ENCODE measurements around the gene FGD5.

The FGD5 gene

DNA sequence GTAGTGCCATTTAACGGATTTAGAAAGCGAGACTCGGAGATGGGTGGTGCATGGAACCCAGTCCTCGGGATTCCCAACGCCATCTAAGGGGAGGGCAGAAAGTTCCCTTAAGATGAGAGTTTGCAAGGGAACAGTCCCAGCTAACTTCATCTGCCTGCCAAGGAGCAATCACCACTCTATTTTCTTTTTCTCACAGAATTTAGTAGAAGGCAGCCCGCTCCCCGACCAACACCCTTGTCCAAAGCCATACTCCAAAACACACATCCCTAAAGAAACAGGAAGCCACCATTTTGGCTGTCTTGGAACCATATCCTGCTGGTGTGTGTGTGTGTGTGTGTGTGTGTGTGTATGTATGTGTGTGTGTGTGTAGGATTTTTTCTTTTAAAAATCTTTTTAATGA, 7.1 kb upstream of the FGD5 start:
- Histone ChIP-seq H3K4me3 (IDR thresholded peaks at IDR 0.05; ENCODE audit: insufficient read depth, low read depth, low read length) (no peak overlapping the region), H3K9ac (no peak overlapping the region), H3K79me2 (ENCODE audit: insufficient read depth, low read depth) (no peaks in the 10 kb centered on the region), H3K4me2 (no peak overlapping the region), H3K36me3 (ENCODE audit: insufficient read depth) (no peaks in the 10 kb centered on the region), H3K27me3 (ENCODE audit: insufficient read depth, low read depth) (no peaks in the 10 kb centered on the region), H3K4me1 (ENCODE audit: low read depth, poor library complexity, severe bottlenecking) (no peaks in the 10 kb centered on the region), H4K20me1 (ENCODE audit: insufficient read depth) (no peaks in the 10 kb centered on the region), H3K27ac (no peak overlapping the region), H2AFZ (ENCODE audit: low read depth) (no peak overlapping the region)
- TF ChIP-seq, protein P1, sequence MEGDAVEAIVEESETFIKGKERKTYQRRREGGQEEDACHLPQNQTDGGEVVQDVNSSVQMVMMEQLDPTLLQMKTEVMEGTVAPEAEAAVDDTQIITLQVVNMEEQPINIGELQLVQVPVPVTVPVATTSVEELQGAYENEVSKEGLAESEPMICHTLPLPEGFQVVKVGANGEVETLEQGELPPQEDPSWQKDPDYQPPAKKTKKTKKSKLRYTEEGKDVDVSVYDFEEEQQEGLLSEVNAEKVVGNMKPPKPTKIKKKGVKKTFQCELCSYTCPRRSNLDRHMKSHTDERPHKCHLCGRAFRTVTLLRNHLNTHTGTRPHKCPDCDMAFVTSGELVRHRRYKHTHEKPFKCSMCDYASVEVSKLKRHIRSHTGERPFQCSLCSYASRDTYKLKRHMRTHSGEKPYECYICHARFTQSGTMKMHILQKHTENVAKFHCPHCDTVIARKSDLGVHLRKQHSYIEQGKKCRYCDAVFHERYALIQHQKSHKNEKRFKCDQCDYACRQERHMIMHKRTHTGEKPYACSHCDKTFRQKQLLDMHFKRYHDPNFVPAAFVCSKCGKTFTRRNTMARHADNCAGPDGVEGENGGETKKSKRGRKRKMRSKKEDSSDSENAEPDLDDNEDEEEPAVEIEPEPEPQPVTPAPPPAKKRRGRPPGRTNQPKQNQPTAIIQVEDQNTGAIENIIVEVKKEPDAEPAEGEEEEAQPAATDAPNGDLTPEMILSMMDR (conservative IDR thresholded peaks at IDR 0.05; ENCODE audit: low read depth, low read length) = no peak

DNA sequence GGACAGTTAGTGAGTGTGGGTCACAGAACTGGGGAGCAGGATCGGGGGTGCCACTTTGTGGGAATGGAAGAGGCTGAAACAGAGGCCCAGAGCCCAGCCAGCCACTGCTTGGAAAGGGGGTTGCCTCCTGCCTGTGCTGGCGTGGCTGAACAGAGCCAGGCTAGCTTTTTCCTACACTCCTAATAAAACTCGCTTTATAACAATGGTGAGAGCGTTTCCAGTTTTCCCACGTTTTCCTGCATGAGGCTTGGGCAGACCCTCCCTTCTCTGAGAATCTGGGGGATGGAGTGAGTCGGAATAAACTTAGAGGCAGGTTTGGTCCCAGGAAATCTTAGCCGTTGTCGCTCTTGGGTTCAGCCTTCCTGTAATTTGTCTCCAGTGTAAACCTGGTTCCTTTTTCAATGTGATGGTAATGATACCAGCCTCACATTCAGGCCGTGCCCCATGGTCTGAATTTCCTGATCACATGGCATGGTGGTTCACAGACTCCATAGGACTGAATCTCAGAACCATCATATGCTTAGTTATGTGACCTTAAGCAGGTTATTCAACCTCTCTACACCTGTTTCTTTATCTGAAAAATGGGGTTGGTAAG, 6.5 kb upstream of the FGD5 start:
- H3K4me2 ChIP-seq = no peak overlapping the region
- no peaks in the 10 kb centered on the region for H3K79me2 ChIP-seq (ENCODE audit: insufficient read depth, low read depth)
- no peaks in the 10 kb centered on the region for H4K20me1 ChIP-seq (ENCODE audit: insufficient read depth)
- H3K27ac ChIP-seq = no peak overlapping the region
- no peaks in the 10 kb centered on the region for H3K4me1 ChIP-seq (ENCODE audit: low read depth, poor library complexity, severe bottlenecking)
- H3K36me3 ChIP-seq (ENCODE audit: insufficient read depth) = no peaks in the 10 kb centered on the region
- TF ChIP-seq, protein P1 (conservative IDR thresholded peaks at IDR 0.05; ENCODE audit: low read depth, low read length) = no peak
- H3K27me3 ChIP-seq (ENCODE audit: insufficient read depth, low read depth) = no peaks in the 10 kb centered on the region
- no peak overlapping the region for H2AFZ ChIP-seq (ENCODE audit: low read depth)
- no peak overlapping the region for H3K9ac ChIP-seq
- H3K4me3 ChIP-seq (IDR thresholded peaks at IDR 0.05; ENCODE audit: insufficient read depth, low read depth, low read length) = no peak overlapping the region

DNA sequence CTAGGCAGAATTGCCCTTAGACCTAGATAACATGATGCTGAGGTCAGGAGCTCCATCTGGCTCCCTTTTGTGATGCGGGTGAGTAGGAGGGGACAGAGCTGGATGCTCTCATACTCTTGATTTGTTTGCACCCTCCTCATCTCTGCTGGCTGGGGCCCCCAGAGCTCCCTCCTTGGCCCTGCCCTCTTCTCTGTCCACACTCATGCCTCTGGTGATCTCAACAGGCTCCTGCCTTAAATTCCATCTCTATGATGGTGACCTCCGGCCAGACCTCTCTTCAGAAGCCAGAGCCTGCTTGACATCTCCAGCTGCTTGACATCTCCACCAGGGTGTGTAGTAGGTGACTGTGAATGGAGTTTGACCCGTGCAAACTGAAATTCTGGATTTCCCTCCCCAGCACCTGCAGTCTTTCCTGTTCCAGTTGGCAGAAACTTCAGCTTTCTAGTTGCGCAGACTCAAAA, 4.3 kb upstream of the FGD5 start:
- Histone ChIP-seq H3K4me1 (ENCODE audit: low read depth, poor library complexity, severe bottlenecking) (no peaks in the 10 kb centered on the region), H3K79me2 (ENCODE audit: insufficient read depth, low read depth) (no peaks in the 10 kb centered on the region), H4K20me1 (ENCODE audit: insufficient read depth) (no peaks in the 10 kb centered on the region), H3K4me2 (no peak overlapping the region), H3K27ac (no peak overlapping the region), H3K36me3 (ENCODE audit: insufficient read depth) (no peaks in the 10 kb centered on the region), H2AFZ (ENCODE audit: low read depth) (no peak overlapping the region), H3K27me3 (ENCODE audit: insufficient read depth, low read depth) (no peaks in the 10 kb centered on the region), H3K9ac (no peak overlapping the region), H3K4me3 (IDR thresholded peaks at IDR 0.05; ENCODE audit: insufficient read depth, low read depth, low read length) (no peak overlapping the region)
- TF ChIP-seq, protein P1 (conservative IDR thresholded peaks at IDR 0.05; ENCODE audit: low read depth, low read length) = no peak

DNA sequence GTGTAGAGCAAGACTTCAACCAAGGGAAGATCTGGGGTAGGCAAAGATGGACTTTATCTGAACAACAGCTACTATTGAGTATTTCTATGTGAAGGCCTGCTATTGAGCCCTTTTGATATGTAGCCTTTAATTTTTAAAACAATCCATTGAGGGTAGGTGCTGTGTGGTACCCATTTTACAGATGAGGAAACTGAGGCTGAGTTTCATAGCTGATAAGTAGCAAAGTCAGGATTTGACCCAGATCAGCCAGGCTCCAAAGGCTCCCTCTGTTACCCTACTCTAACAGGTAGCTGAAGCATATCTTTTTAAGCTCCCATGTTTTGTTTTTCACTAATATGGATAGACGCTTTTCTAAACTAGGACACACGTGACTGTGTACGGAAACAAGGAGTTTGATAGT, 2.4 kb upstream of the FGD5 start:
- H3K36me3 ChIP-seq (ENCODE audit: insufficient read depth) = no peaks in the 10 kb centered on the region
- TF ChIP-seq, protein P1 (conservative IDR thresholded peaks at IDR 0.05; ENCODE audit: low read depth, low read length) = no peak
- H3K27me3 ChIP-seq (ENCODE audit: insufficient read depth, low read depth) = no peaks in the 10 kb centered on the region

More for the DNA sequence above, 2.4 kb upstream of the FGD5 start:
- Histone ChIP-seq H3K9ac (no peak overlapping the region), H3K4me1 (ENCODE audit: low read depth, poor library complexity, severe bottlenecking) (no peaks in the 10 kb centered on the region), H3K79me2 (ENCODE audit: insufficient read depth, low read depth) (no peaks in the 10 kb centered on the region), H3K4me3 (IDR thresholded peaks at IDR 0.05; ENCODE audit: insufficient read depth, low read depth, low read length) (no peak overlapping the region), H2AFZ (ENCODE audit: low read depth) (no peak overlapping the region), H3K4me2 (no peak overlapping the region), H3K27ac (no peak overlapping the region), H4K20me1 (ENCODE audit: insufficient read depth) (no peaks in the 10 kb centered on the region)
